H1 (cell line): ENCODE measurements around the gene FLT4. TPM values are rescaled to one million over a fixed set of nuclear protein-coding genes. Genes with fewer than 3 reads are reported as not detected.

Source experiments
- CTCF ChIA-PET: fragments of 300-600 bp; sonication (Branson Sonifier 250); formaldehyde crosslinking; loops from one replicate; lab custom pipeline; 2021; ENCODE audit not compliant: partially characterized antibody; lab: Charles Lee
- POLR2A ChIA-PET: fragments of 300-600 bp; sonication (Branson Sonifier 250); formaldehyde crosslinking; loops from one replicate; lab custom pipeline; 2021; ENCODE audit warnings: inconsistent platforms; ENCODE audit not compliant: partially characterized antibody; lab: Charles Lee
- DNase-seq, 2 experiments: peaks; one replicate each; pipeline versions ENCODE4 v3.0.0 to v3.0.0-alpha.2; 2010 to 2022; ENCODE audit warnings: low spot score in 2 of 2, low read depth in 1 of 2, mixed read lengths in 1 of 2
- FAIRE-seq: peaks from 2 replicates; lab custom pipeline; 2011; peaks lifted over from hg19 to GRCh38; lab: Jason Lieb, UNC
- H2AFZ ChIP-seq: 2 replicates; pipeline ENCODE4 v1.8.1; 2012; ENCODE audit warnings: low read length, inconsistent platforms
- H2AK5ac ChIP-seq: 2 replicates; pipeline ENCODE4 v1.6.1; 2013; ENCODE audit warnings: low read depth, low read length
- H2BK120ac ChIP-seq: replicated peaks from 2 replicates; pipeline ENCODE3; 2013; ENCODE audit warnings: low read depth, low read length, inconsistent platforms
- H2BK12ac ChIP-seq: 2 replicates; pipeline ENCODE4 v1.6.1; 2013; ENCODE audit warnings: low read depth, low read length
- H2BK15ac ChIP-seq: 2 replicates; pipeline ENCODE4 v1.6.1; 2013; ENCODE audit warnings: low read length
- H2BK20ac ChIP-seq: 2 replicates; pipeline ENCODE4 v1.6.1; 2013; ENCODE audit warnings: low read length
- H2BK5ac ChIP-seq: 2 replicates; pipeline ENCODE4 v1.6.1; 2013; ENCODE audit warnings: low read depth, low read length
- H3K14ac ChIP-seq: 2 replicates; pipeline ENCODE4 v1.6.1; 2013; ENCODE audit warnings: inconsistent platforms; ENCODE audit not compliant: insufficient read length
- H3K18ac ChIP-seq: 2 replicates; pipeline ENCODE4 v1.6.1; 2013; ENCODE audit warnings: low read length; ENCODE audit errors: extremely low read depth
- H3K23ac ChIP-seq: 2 replicates; pipeline ENCODE4 v1.6.1; 2013; ENCODE audit warnings: inconsistent platforms; ENCODE audit not compliant: insufficient read length
- H3K23me2 ChIP-seq: 2 replicates; pipeline ENCODE4 v1.6.1; 2013; ENCODE audit warnings: low read depth, low read length
- H3K27ac ChIP-seq: 2 replicates; pipeline ENCODE4 v1.6.1; 2011; ENCODE audit warnings: low read depth, low read length, inconsistent platforms
- H3K27me3 ChIP-seq, 4 experiments: replicated peaks in 1 of 4; 1 replicate in 1 of 4; 2 replicates in 3 of 4; pipeline versions ENCODE4 v1.6.1 to v1.8.1; 2011 to 2013; ENCODE audit warnings: low read length in 3 of 4, mild to moderate bottlenecking in 3 of 4, inconsistent platforms in 2 of 4, mixed read lengths in 2 of 4, moderate library complexity in 1 of 4; ENCODE audit not compliant: control insufficient read depth in 3 of 4, insufficient read depth in 3 of 4; ENCODE audit errors: extremely low read depth in 1 of 4
- H3K36me3 ChIP-seq, 4 experiments: 2 replicates each; pipeline versions ENCODE4 v1.6.1 to v1.8.1; 2011 to 2013; ENCODE audit warnings: mild to moderate bottlenecking in 4 of 4, low read length in 3 of 4, moderate library complexity in 2 of 4, control low read depth in 1 of 4, inconsistent platforms in 1 of 4; ENCODE audit not compliant: insufficient read depth in 4 of 4, control insufficient read depth in 2 of 4
- H3K4ac ChIP-seq: replicated peaks from 2 replicates; pipeline ENCODE3; 2013; ENCODE audit warnings: low read length, low read depth, mixed read lengths, inconsistent platforms; ENCODE audit not compliant: insufficient read length
- H3K4me1 ChIP-seq, 4 experiments: replicated peaks in 1 of 4; 1 replicate in 1 of 4; 2 replicates in 3 of 4; pipeline versions ENCODE4 v1.6.1 to v1.8.1; 2011 to 2013; ENCODE audit warnings: low read length in 3 of 4, inconsistent platforms in 2 of 4, mixed read lengths in 1 of 4; ENCODE audit not compliant: insufficient read depth in 4 of 4, control insufficient read depth in 3 of 4
- H3K4me2 ChIP-seq, 2 experiments: 2 replicates each; pipeline versions ENCODE4 v1.6.1 to v1.8.1; 2011 to 2013; ENCODE audit warnings: low read depth in 2 of 2, low read length in 2 of 2, control low read depth in 1 of 2, inconsistent platforms in 1 of 2, mild to moderate bottlenecking in 1 of 2; ENCODE audit not compliant: insufficient read depth in 1 of 2
- H3K4me3 ChIP-seq, 4 experiments: fragments of 200-600, 300-600 bp in 1 of 4; sonication (generic), shearing (Covaris generic), sonication (Bioruptor Twin) in 1 of 4; 2 replicates each; pipeline versions ENCODE4 v1.5.1 to v1.8.1; 2011 to 2016; ENCODE audit warnings: low read length in 4 of 4, low read depth in 3 of 4, control low read depth in 2 of 4, inconsistent platforms in 2 of 4, mild to moderate bottlenecking in 2 of 4, mixed read lengths in 1 of 4, moderate library complexity in 1 of 4; ENCODE audit not compliant: insufficient read depth in 2 of 4; ENCODE audit errors: extremely low read depth in 1 of 4
- H3K56ac ChIP-seq: replicated peaks from 2 replicates; pipeline ENCODE3; 2013; ENCODE audit warnings: low read depth, mild to moderate bottlenecking, mixed read lengths, low read length, inconsistent platforms; ENCODE audit not compliant: insufficient read length
- H3K79me1 ChIP-seq: 2 replicates; pipeline ENCODE4 v1.6.1; 2013; ENCODE audit warnings: low read depth, low read length, control low read depth
- H3K79me2 ChIP-seq, 2 experiments: 2 replicates each; pipeline versions ENCODE4 v1.6.1 to v1.8.1; 2012 to 2013; ENCODE audit warnings: low read length in 2 of 2, mild to moderate bottlenecking in 2 of 2, inconsistent platforms in 1 of 2; ENCODE audit not compliant: insufficient read depth in 2 of 2, control insufficient read depth in 1 of 2
- H3K9ac ChIP-seq, 4 experiments: replicated peaks in 1 of 4; 1 replicate in 1 of 4; 2 replicates in 3 of 4; pipeline versions ENCODE4 v1.6.1 to v1.8.1; 2011 to 2013; ENCODE audit warnings: low read depth in 3 of 4, low read length in 3 of 4, control low read depth in 2 of 4, mild to moderate bottlenecking in 2 of 4, moderate library complexity in 2 of 4, inconsistent platforms in 1 of 4; ENCODE audit errors: extremely low read depth in 1 of 4
- H3K9me3 ChIP-seq, 2 experiments: 2 replicates each; pipeline versions ENCODE4 v1.6.1 to v1.8.1; 2012 to 2013; ENCODE audit warnings: mild to moderate bottlenecking in 2 of 2, moderate library complexity in 2 of 2, control low read depth in 1 of 2, inconsistent platforms in 1 of 2, low read depth in 1 of 2, low read length in 1 of 2, mixed read lengths in 1 of 2; ENCODE audit not compliant: insufficient read depth in 2 of 2
- H4K20me1 ChIP-seq, 2 experiments: replicated peaks in 1 of 2; 2 replicates each; pipeline versions ENCODE3 to v1.8.1; 2011 to 2013; ENCODE audit warnings: inconsistent platforms in 2 of 2, low read length in 2 of 2, mild to moderate bottlenecking in 1 of 2; ENCODE audit not compliant: insufficient read depth in 2 of 2, control insufficient read depth in 1 of 2
- H4K5ac ChIP-seq: 2 replicates; pipeline ENCODE4 v1.6.1; 2013; ENCODE audit warnings: low read length, low read depth, mixed read lengths, inconsistent platforms; ENCODE audit not compliant: insufficient read length
- H4K8ac ChIP-seq: 2 replicates; pipeline ENCODE4 v1.8.0; 2013; ENCODE audit warnings: mild to moderate bottlenecking, moderate library complexity, low read length, inconsistent platforms; ENCODE audit not compliant: insufficient read depth; ENCODE audit errors: extremely low read depth
- H4K91ac ChIP-seq: replicated peaks from 2 replicates; pipeline ENCODE3; 2013; ENCODE audit warnings: low read length, mixed read lengths, inconsistent platforms; ENCODE audit not compliant: insufficient read length
- EZH2 ChIP-seq: fragments of 200-600 bp; sonication (generic); IDR thresholded peaks from 2 replicates; pipeline ENCODE4 v1.7.1; 2012; ENCODE audit warnings: low read depth, mild to moderate bottlenecking, moderate library complexity, low read length, inconsistent platforms; ENCODE audit not compliant: severe bottlenecking
- GABPA ChIP-seq: IDR thresholded peaks from 2 replicates; pipeline ENCODE4 v1.6.1; 2011; ENCODE audit warnings: mild to moderate bottlenecking, low read length, moderate library complexity, borderline replicate concordance; ENCODE audit not compliant: insufficient read depth
- KDM4A ChIP-seq: IDR thresholded peaks from one replicate; pipeline ENCODE4 v1.7.1; 2012; ENCODE audit warnings: low read depth, mild to moderate bottlenecking, moderate library complexity, low read length, inconsistent platforms; ENCODE audit not compliant: severe bottlenecking
- PHF8 ChIP-seq: fragments of 200-600 bp; sonication (generic); conservative IDR thresholded peaks from 2 replicates; pipeline ENCODE4 v1.7.1; 2012; ENCODE audit warnings: low read depth, mild to moderate bottlenecking, inconsistent platforms, low read length, moderate library complexity
- POLR2A ChIP-seq, 2 experiments: IDR thresholded peaks; 1 replicate in 1 of 2; 2 replicates in 1 of 2; pipeline ENCODE4 v1.6.1; 2011; ENCODE audit warnings: low read depth in 2 of 2, low read length in 2 of 2, mild to moderate bottlenecking in 2 of 2; ENCODE audit errors: control extremely low read depth in 1 of 2
- RAD21 ChIP-seq, 2 experiments: IDR thresholded peaks in 1 of 2; conservative IDR thresholded peaks in 1 of 2; 2 replicates each; pipeline ENCODE4 v1.6.1; 2011; ENCODE audit warnings: low read depth in 2 of 2, low read length in 2 of 2, improper control_type of control experiment in 1 of 2, inconsistent platforms in 1 of 2, mild to moderate bottlenecking in 1 of 2, moderate library complexity in 1 of 2
- RBBP5 ChIP-seq: IDR thresholded peaks from 2 replicates; pipeline ENCODE4 v1.7.1; 2012; ENCODE audit warnings: low read depth, mild to moderate bottlenecking, inconsistent platforms, low read length, moderate library complexity, borderline replicate concordance
- WGBS, 2 experiments: shearing (Covaris generic) in 1 of 2; methylation state at CpG; one replicate each; pipeline versions ENCODE4 v1.1.6 to v1.1.7; 2013 to 2015; ENCODE audit warnings: low lambda C conversion rate in 2 of 2, mixed read lengths in 2 of 2, inconsistent platforms in 1 of 2, low coverage in 1 of 2, missing lambda C conversion rate in 1 of 2; ENCODE audit not compliant: insufficient replicate concordance in 2 of 2, insufficient coverage in 1 of 2, insufficient read length in 1 of 2; ENCODE audit errors: extremely low coverage in 1 of 2, missing lambda C conversion rate in 1 of 2; 5-methylcytosine and 5-hydroxymethylcytosine counted together
- polyA plus RNA-seq, 7 experiments: library from polyadenylated mRNA; depleted of rRNA in 3 of 7; stranded (reverse) in 5 of 7; unstranded in 2 of 7; fragments of >200 nt in 5 of 7; fragments of 200-250 nt in 2 of 7; gene quantifications; 1 replicate in 5 of 7; 2 replicates in 1 of 7; 4 replicates in 1 of 7; pipeline versions ENCODE4 v1.2.1 to v1.2.3, GENCODE V29; 2011 to 2013; ENCODE audit warnings: missing spikeins in 2 of 7, mixed read lengths in 2 of 7
- total RNA-seq: library from RNA; stranded (reverse); fragmentation: NEBNext Ultra II Directional; extraction: Animal tissue kit (Norgen Biotek cat#: 25700); gene quantifications from 2 replicates; pipeline ENCODE4 v1.2.1, GENCODE V29; 2021

Gene FLT4
- total and polyA plus RNA-seq, 2 of the 8 experiments (the other 6 are each of a cell fraction or from before 2014, with no cell fraction given): 6.5 to 7.7 TPM

GRCh38 chr5:180590543-180591310 is 58.7 kb downstream of the FLT4 start:
- H3K4me1 ChIP-seq: peaks cover 0 to 9% (median 3%) of the 10 kb centered on the region in 4 experiments; a peak in 5 of 7 replicates
- no peak overlapping the region for H3K14ac ChIP-seq
- H3K9ac ChIP-seq: no peak overlapping the region
- H4K20me1 ChIP-seq: peaks cover 0 to 4% of the 10 kb centered on the region in 2 experiments
- H3K9me3 ChIP-seq: no peaks in the 10 kb centered on the region
- no peak overlapping the region for H2BK5ac ChIP-seq
- ChIA-PET POLR2A (interaction anchor here (0.6 to 2.3 kb wide), 2 partner anchors 11 to 13 kb away, joined by 3 to 9 read pairs; no protein-coding TSS in a partner anchor), CTCF (interaction anchor here (0.6 to 1.6 kb wide), 7 partner anchors 10 to 128 kb away, joined by 3 to 5 read pairs (median 4); no protein-coding TSS in a partner anchor)
- no peak overlapping the region; the same call in 1 of the 2 replicates for H3K18ac ChIP-seq
- 6% methylated on average over 41 of the region's 63 CpGs; no CpG with 5 or more reads in 1 of the 2 experiments for WGBS, 2 experiments
- no peak overlapping the region for H2BK12ac ChIP-seq
- H2BK15ac ChIP-seq: no peak overlapping the region
- no peak overlapping the region for H2BK120ac ChIP-seq
- peaks cover 20% of the 10 kb centered on the region; the same call in 1 of the 2 replicates for H3K23me2 ChIP-seq
- H3K4me3 ChIP-seq: peak overlapping the region; percentile 3 to 69 (median 46)
- no peak overlapping the region for H3K27ac ChIP-seq
- no peaks in the 10 kb centered on the region for H3K79me1 ChIP-seq
- H3K79me2 ChIP-seq: no peaks in the 10 kb centered on the region
- H3K36me3 ChIP-seq: no peaks in the 10 kb centered on the region; a peak in 1 of 8 replicates
- peaks cover 22 to 51% (median 40%) of the 10 kb centered on the region in 4 experiments for H3K27me3 ChIP-seq
- H4K8ac ChIP-seq: peak overlapping the region; percentile 60; the same call in 1 of the 2 replicates
- H3K4ac ChIP-seq: no peak overlapping the region
- no peak overlapping the region for H3K23ac ChIP-seq
- H2AFZ ChIP-seq: peak overlapping the region; percentile 50; the same call in 1 of the 2 replicates
- no peak overlapping the region for H2AK5ac ChIP-seq
- H4K5ac ChIP-seq: no peak overlapping the region
- peak overlapping the region; percentile 85 to 97 for H3K4me2 ChIP-seq
- H3K56ac ChIP-seq: no peak overlapping the region
- no peak overlapping the region for H2BK20ac ChIP-seq
- H4K91ac ChIP-seq: no peak overlapping the region
- peak in 1 of 2 experiments; percentile 72 for DNase-seq
- no peak for FAIRE-seq
- TF ChIP-seq GABPA: no peak
- peak in 1 of 2 experiments; percentile 38; a peak in 3 of 4 replicates for TF ChIP-seq RAD21 (IDR thresholded peaks at IDR 0.05 in 1 of 2, conservative IDR thresholded peaks at IDR 0.05 in 1 of 2; ENCODE audit: low read depth in 2 of 2, low read length in 2 of 2)
- 0 out of 2 replicates have a peak, but pooled peaks have one; percentile 37 for TF ChIP-seq RBBP5
- no peak for TF ChIP-seq POLR2A (IDR thresholded peaks at IDR 0.05; ENCODE audit: control extremely low read depth in 1 of 2, low read depth in 2 of 2, low read length in 2 of 2)
- TF ChIP-seq KDM4A: peak; percentile 90
- peak; percentile 76 for TF ChIP-seq EZH2
- no peak for TF ChIP-seq PHF8
